GM10847 (cell line): ENCODE results near the gene KCNH2.

Source experiments
- POLR2A ChIP-seq: IDR thresholded peaks from 2 replicates; pipeline ENCODE4 v1.6.1; 2011; ENCODE audit not compliant: insufficient read length; ENCODE audit errors: extremely low read depth

KCNH2 gene

GRCh38 chr7:150953061-150953997 lies 24.8 kb downstream of the KCNH2 start:
- no peak for TF ChIP-seq POLR2A

GRCh38 chr7:150952331-150953050 lies 25.6 kb downstream of the KCNH2 start:
- no peak for TF ChIP-seq POLR2A

- no peak for TF ChIP-seq POLR2A
These were observed 26.6 kb downstream of the KCNH2 start for GRCh38 chr7:150951521-150951920.

GRCh38 chr7:150951181-150951520 lies 27.0 kb downstream of the KCNH2 start:
- TF ChIP-seq POLR2A = no peak

- no peak for TF ChIP-seq POLR2A
These were observed 27.5 kb downstream of the KCNH2 start for GRCh38 chr7:150950496-150951180.

GRCh38 chr7:150949971-150950491 lies 28.1 kb downstream of the KCNH2 start:
- TF ChIP-seq POLR2A = no peak

- no peak for TF ChIP-seq POLR2A
These were observed 28.6 kb downstream of the KCNH2 start for GRCh38 chr7:150949564-150949963.

- no peak for TF ChIP-seq POLR2A
These were observed 29.3 kb downstream of the KCNH2 start for GRCh38 chr7:150948791-150949251.

GRCh38 chr7:150947761-150948651 lies 30.1 kb downstream of the KCNH2 start:
- no peak for TF ChIP-seq POLR2A

- TF ChIP-seq POLR2A = no peak
These were observed 30.8 kb downstream of the KCNH2 start for GRCh38 chr7:150947241-150947745.

GRCh38 chr7:150946421-150947240 lies 31.5 kb downstream of the KCNH2 start:
- TF ChIP-seq POLR2A = no peak

GRCh38 chr7:150945853-150946420 lies 32.2 kb downstream of the KCNH2 start:
- TF ChIP-seq POLR2A = no peak
